Lower lobe of right lung (tissue), 2 donors: ENCODE measurements around the gene IDUA. TPM values are rescaled to one million over a fixed set of nuclear protein-coding genes. Genes with fewer than 3 reads are reported as not detected.
"Not testable (repeated sequence)": the region's sequence is repeated elsewhere in the genome, so short reads cannot be mapped to it uniquely, and the experiment has no call there.

Source experiments
- ATAC-seq, 2 donors: fragments of 200-7000 bp; cut with Tn5 transposase; one replicate each; pipeline ENCODE4 v1.9.1; 2020 to 2022; ENCODE audit warnings: mild to moderate bottlenecking in 2 of 2, moderate library complexity in 2 of 2
- DNase-seq: peaks from one replicate; pipeline ENCODE4 v3.0.0-alpha.2; 2020
- H3K27ac ChIP-seq: fragments of 200-600 bp; one replicate; pipeline ENCODE4 v1.8.0; 2022
- H3K27me3 ChIP-seq: fragments of 200-600 bp; one replicate; pipeline ENCODE4 v1.8.0; 2022; ENCODE audit warnings: low read depth
- H3K36me3 ChIP-seq: fragments of 200-600 bp; one replicate; pipeline ENCODE4 v1.8.0; 2022; ENCODE audit warnings: mild to moderate bottlenecking
- H3K4me1 ChIP-seq: fragments of 200-600 bp; one replicate; pipeline ENCODE4 v1.8.0; 2022
- H3K4me3 ChIP-seq: fragments of 200-600 bp; one replicate; pipeline ENCODE4 v1.8.0; 2022; ENCODE audit warnings: mild to moderate bottlenecking
- H3K9me3 ChIP-seq: fragments of 200-600 bp; one replicate; pipeline ENCODE4 v1.8.0; 2022
- intact Hi-C: fragments of 100-400 bp; cut with DNase I; formaldehyde crosslinking; loops from one replicate; pipeline ENCODE4 v1.11.0; 2022
- long read RNA-seq: library from polyadenylated mRNA; unstranded; transcript quantifications from one replicate; pipeline ENCODE4 v2.0.0, GENCODE V29; 2021
- total RNA-seq: library from RNA; stranded (reverse); fragmentation: NEBNext Ultra II Directional; extraction: Animal tissue kit (Norgen Biotek cat#: 25700); gene quantifications from one replicate; pipeline ENCODE4 v1.2.1, GENCODE V29; 2021
- TF ChIP-seq, protein P1 (sequence below): fragments of 200-600 bp; IDR thresholded peaks from one replicate; pipeline ENCODE4 v1.8.0; 2022; ENCODE audit warnings: antibody characterized with exemption, mild to moderate bottlenecking
- donor health status: DM: no; HTN: yes; CAD: no; lungs with severe emphysema.

Gene IDUA
- 46.0 TPM for total RNA-seq
- long read RNA-seq, transcript IDUA-201 (14 exons, 2,163 nt) = major isoform, 14 of 56 reads
- long read RNA-seq, partial matches to known transcripts = 19 of 56 reads
- long read RNA-seq, other reads (novel, unspliced or antisense) = 23 of 56 reads

DNA sequence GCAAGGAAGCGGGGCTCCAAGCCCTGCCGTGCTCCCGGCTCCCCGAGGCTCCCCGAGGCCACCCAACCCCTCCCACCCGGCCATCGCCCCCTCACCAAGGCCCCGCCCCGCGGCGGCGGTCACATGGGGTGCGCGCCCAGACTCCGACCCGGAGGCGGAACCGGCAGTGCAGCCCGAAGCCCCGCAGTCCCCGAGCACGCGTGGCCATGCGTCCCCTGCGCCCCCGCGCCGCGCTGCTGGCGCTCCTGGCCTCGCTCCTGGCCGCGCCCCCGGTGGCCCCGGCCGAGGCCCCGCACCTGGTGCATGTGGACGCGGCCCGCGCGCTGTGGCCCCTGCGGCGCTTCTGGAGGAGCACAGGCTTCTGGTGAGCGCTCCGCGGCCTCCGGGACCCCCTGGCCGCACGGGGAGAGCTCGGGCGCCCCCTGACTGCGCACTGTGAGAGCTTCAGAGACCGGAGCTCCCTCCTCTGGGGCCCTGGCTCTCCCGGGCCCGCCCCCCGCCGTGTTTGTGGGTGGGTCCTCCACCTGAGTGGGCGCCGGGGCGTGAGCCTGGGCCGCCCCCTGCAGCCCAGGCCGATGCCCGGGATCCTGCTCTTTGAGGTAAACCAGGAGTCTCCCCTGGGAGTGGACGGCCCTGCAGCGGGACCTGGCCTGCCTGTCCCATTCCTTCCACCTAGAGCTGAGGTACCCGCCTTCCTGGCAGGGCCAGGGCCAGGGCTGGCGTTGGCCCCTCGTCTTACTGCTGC lies at the start of gene IDUA:
Gene IDUA (plus strand): TSS at position 166 of the 745 bp plus-strand sequence. CDS start 41 bp downstream, at position 207.
- H3K27ac ChIP-seq = peak within 1 kb of the TSS; percentile 75
- intact Hi-C loops = no loop called here
- H3K36me3 ChIP-seq = no peaks in the 10 kb centered on the region
- peak within 1 kb of the TSS; percentile 88 for H3K4me3 ChIP-seq
- no peaks in the 10 kb centered on the region for H3K27me3 ChIP-seq
- no peaks in the 10 kb centered on the region for H3K9me3 ChIP-seq
- DNase-seq (peak; percentile 91), ATAC-seq (peak; percentile 90 to 94)
- TF ChIP-seq, protein P1, sequence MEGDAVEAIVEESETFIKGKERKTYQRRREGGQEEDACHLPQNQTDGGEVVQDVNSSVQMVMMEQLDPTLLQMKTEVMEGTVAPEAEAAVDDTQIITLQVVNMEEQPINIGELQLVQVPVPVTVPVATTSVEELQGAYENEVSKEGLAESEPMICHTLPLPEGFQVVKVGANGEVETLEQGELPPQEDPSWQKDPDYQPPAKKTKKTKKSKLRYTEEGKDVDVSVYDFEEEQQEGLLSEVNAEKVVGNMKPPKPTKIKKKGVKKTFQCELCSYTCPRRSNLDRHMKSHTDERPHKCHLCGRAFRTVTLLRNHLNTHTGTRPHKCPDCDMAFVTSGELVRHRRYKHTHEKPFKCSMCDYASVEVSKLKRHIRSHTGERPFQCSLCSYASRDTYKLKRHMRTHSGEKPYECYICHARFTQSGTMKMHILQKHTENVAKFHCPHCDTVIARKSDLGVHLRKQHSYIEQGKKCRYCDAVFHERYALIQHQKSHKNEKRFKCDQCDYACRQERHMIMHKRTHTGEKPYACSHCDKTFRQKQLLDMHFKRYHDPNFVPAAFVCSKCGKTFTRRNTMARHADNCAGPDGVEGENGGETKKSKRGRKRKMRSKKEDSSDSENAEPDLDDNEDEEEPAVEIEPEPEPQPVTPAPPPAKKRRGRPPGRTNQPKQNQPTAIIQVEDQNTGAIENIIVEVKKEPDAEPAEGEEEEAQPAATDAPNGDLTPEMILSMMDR = peak; percentile 60
- peaks cover 36% of the 10 kb centered on the region for H3K4me1 ChIP-seq

DNA sequence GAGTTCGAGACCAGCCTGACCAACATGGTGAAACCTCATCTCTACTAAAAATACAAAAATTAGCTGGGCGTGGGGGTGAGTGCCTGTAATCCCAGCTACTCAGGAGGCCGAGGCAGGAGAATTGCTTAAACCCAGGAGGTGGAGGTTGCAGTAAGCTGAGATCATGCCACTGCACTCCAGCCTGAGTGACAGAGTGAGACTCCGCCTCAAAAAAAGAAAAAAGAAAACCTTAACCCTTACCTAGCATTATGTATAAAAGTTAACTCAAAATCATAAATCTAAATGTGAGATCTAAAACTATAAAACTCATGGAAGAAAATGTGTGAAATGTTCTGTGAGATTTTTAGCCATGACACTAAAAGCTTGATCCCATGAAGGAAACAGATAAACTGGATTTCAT lies 47.3 kb upstream of the IDUA start:
- intact Hi-C loops, H3K4me3 ChIP-seq, H3K36me3 ChIP-seq, H3K4me1 ChIP-seq, DNase-seq, H3K9me3 ChIP-seq, H3K27me3 ChIP-seq, H3K27ac ChIP-seq, ATAC-seq: not testable (repeated sequence)

- no peak overlapping the region for H3K27ac ChIP-seq
- no peak overlapping the region for H3K4me3 ChIP-seq
- TF ChIP-seq, protein P1 = no peak
- DNase-seq (no peak), ATAC-seq (peak in 1 of 2 donors; percentile 39)
- H3K9me3 ChIP-seq = no peaks in the 10 kb centered on the region
- intact Hi-C loops = no loop called here
- no peaks in the 10 kb centered on the region for H3K4me1 ChIP-seq
- no peaks in the 10 kb centered on the region for H3K27me3 ChIP-seq
- peaks cover 8% of the 10 kb centered on the region for H3K36me3 ChIP-seq
These were observed 41.4 kb upstream of the IDUA start for GRCh38 chr4:945274-946102.

- DNase-seq (no peak), ATAC-seq (no peak)
- no peak overlapping the region for H3K4me3 ChIP-seq
- TF ChIP-seq, protein P1 = no peak
- H3K9me3 ChIP-seq = no peaks in the 10 kb centered on the region
- no peaks in the 10 kb centered on the region for H3K4me1 ChIP-seq
- H3K27me3 ChIP-seq = no peaks in the 10 kb centered on the region
- peaks cover 8% of the 10 kb centered on the region for H3K36me3 ChIP-seq
- intact Hi-C loops = no loop called here
- no peak overlapping the region for H3K27ac ChIP-seq
These were observed 40.8 kb upstream of the IDUA start for GRCh38 chr4:946103-946450.

GRCh38 chr4:946517-947471 lies 40.0 kb upstream of the IDUA start:
- Histone ChIP-seq H3K4me3 (no peak overlapping the region), H3K27me3 (no peaks in the 10 kb centered on the region), H3K4me1 (no peaks in the 10 kb centered on the region), H3K36me3 (peaks cover 14% of the 10 kb centered on the region), H3K9me3 (no peaks in the 10 kb centered on the region), H3K27ac (no peak overlapping the region)
- no peak for DNase-seq
- intact Hi-C loops = no loop called here
- TF ChIP-seq, protein P1 = no peak
- no peak for ATAC-seq
